ENCODE data around the gene ALDH18A1.

Gene ALDH18A1

DNA sequence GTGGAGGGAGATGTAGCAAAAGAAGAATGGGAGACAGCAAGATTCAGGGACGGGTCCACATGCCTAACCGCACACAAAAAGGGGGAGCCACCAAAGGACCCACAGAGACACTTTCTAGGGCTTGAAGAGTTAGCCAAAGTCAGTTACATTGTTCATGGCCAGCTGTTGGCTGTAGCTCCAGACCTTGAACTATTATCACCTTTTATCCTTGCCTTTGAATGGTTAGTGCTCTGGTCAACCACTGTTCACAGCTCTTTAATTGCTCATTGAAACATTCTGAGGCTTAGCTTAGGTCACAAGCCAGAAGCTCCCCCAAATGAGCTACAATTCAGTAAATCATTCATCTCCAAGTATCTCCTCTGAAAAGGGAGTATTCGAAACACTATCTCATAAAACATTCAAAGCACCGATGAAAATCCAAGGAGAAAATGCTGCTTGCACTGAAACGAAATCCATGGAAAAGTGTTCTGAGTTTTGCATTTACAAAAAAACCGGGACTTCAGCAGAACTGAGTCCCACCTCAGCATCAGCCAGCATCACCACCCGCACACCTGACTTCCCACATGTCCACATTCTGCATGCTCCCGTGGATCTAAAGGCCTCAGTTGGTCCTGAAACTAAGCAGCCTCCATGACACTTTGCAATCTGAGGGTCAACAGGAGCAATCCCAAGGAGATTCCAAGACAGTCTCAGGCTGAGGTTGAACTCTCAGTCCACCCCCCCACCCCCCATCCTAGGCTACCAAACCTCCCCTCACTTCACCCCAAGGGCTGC lies 99.3 kb downstream of the ALDH18A1 start:
- DNase-seq (ENCODE audit: low spot score), result no peak

Data from left forelimb (tissue), 1 donor.